Nephron progenitor cell (in vitro differentiated cells): Measurements from ENCODE around the gene STK39.
A peak's percentile ranks its signal among the peaks of the same experiment; 100 is the strongest.

Source experiments
- DNase-seq: peaks from one replicate; pipeline ENCODE4 v3.0.0; 2021
- H3K27ac Mint-ChIP-seq: 2 replicates; pipeline ENCODE4 v1.8.0; 2021; ENCODE audit warnings: mild to moderate bottlenecking, moderate library complexity, mixed read lengths
- H3K27me3 Mint-ChIP-seq: 2 replicates; pipeline ENCODE4 v1.8.0; 2021; ENCODE audit warnings: mild to moderate bottlenecking, low read depth, mixed read lengths; ENCODE audit not compliant: poor library complexity
- H3K36me3 Mint-ChIP-seq: 2 replicates; pipeline ENCODE4 v1.8.0; 2021; ENCODE audit warnings: low read depth, mixed read lengths
- H3K4me1 Mint-ChIP-seq: 2 replicates; pipeline ENCODE4 v1.8.0; 2021; ENCODE audit warnings: mixed read lengths
- H3K4me3 Mint-ChIP-seq: 2 replicates; pipeline ENCODE4 v1.8.0; 2021; ENCODE audit warnings: mild to moderate bottlenecking, moderate library complexity, mixed read lengths
- H3K9me3 Mint-ChIP-seq: 2 replicates; pipeline ENCODE4 v1.8.0; 2021; ENCODE audit warnings: mild to moderate bottlenecking, moderate library complexity, mixed read lengths
- CTCF ChIP-seq: fragments of 200-600 bp; sonication (generic); IDR thresholded peaks from 2 replicates; pipeline ENCODE4 v1.5.0; 2021; ENCODE audit warnings: antibody characterized with exemption

STK39 gene

GRCh38 chr2:168178520-168179324, 68.7 kb downstream of the STK39 start:
- no peaks in the 10 kb centered on the region for H3K9me3 Mint-ChIP-seq
- no peaks in the 10 kb centered on the region for H3K27me3 Mint-ChIP-seq
- H3K4me3 Mint-ChIP-seq, result no peak overlapping the region
- peaks cover 51% of the 10 kb centered on the region for H3K4me1 Mint-ChIP-seq
- DNase-seq, result no peak
- peak overlapping the region; percentile 90 for H3K27ac Mint-ChIP-seq
- H3K36me3 Mint-ChIP-seq, result peaks cover 28% of the 10 kb centered on the region
- no peak for TF ChIP-seq CTCF

GRCh38 chr2:168176402-168176801, 71.0 kb downstream of the STK39 start:
- Mint-ChIP-seq H3K9me3 (no peaks in the 10 kb centered on the region), H3K27ac (no peak overlapping the region), H3K27me3 (no peaks in the 10 kb centered on the region), H3K4me1 (peaks cover 35% of the 10 kb centered on the region), H3K36me3 (peaks cover 22% of the 10 kb centered on the region), H3K4me3 (no peak overlapping the region)
- no peak for DNase-seq
- TF ChIP-seq CTCF, result no peak

DNA sequence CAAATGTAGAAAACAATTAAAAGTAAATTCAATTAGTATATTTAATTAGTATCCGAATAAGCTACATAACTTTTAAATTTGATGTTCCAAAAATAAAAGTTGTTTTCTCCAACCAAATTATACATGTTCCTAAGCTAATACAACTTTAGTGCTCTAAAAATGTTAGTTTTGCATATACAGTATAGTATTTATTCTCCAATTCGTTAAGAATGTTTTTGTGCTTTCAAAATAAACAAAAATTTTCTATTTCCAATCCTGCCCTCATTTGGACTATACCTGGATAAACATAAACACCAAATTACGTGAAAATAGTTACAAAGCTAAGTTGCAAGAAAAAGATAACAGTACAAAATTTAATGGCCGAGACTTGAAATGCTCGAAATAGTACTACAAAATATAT, 71.9 kb downstream of the STK39 start:
- Mint-ChIP-seq H3K4me1 (peaks cover 35% of the 10 kb centered on the region), H3K9me3 (no peaks in the 10 kb centered on the region), H3K27ac (no peak overlapping the region), H3K27me3 (no peaks in the 10 kb centered on the region), H3K4me3 (no peak overlapping the region), H3K36me3 (peaks cover 18% of the 10 kb centered on the region)
- no peak for TF ChIP-seq CTCF
- DNase-seq, result no peak

DNA sequence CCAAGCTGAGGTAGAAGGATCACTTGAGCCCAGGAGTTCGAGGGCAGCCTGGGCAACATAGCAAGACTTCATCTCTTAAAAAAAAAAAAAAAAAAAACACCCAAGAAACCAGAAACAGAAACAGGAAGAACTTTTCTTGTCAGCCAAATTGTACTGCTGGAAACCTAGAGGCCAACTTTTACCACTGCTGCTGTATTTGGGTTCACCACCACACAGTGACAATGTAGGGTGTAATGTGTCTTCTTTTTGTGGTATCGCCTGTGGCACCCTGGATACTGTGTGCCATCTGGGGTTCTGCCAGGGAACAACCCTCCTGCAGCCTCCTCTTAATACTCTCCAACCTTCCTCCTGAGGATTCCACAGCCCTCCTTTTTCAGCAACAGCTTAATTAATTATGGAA, 72.6 kb downstream of the STK39 start:
- DNase-seq, result no peak
- H3K27ac Mint-ChIP-seq, result no peak overlapping the region
- no peaks in the 10 kb centered on the region for H3K9me3 Mint-ChIP-seq
- H3K4me1 Mint-ChIP-seq, result peaks cover 36% of the 10 kb centered on the region
- no peak for TF ChIP-seq CTCF
- H3K27me3 Mint-ChIP-seq, result no peaks in the 10 kb centered on the region
- H3K4me3 Mint-ChIP-seq, result no peak overlapping the region
- peaks cover 15% of the 10 kb centered on the region for H3K36me3 Mint-ChIP-seq

DNA sequence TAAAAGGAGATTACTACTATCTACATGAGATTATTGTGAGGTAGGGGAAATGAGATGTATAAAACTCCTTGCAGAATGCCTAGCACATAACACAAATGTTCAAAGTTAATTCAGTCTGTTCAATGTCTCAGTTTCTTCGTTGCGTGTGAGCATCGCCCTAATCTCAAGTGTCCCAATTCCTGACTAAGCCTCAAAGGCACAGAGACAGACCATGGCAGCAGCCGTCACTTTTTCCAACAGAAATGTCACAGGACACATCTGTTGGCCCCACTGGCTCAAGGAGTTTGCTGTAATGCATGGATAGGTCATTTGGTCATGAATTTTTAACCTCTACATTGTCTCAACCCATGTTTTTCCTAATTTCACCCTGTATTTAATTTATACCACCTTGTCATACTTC, 75.3 kb downstream of the STK39 start:
- no peak for DNase-seq
- peaks cover 20% of the 10 kb centered on the region for H3K4me1 Mint-ChIP-seq
- H3K36me3 Mint-ChIP-seq, result peaks cover 18% of the 10 kb centered on the region
- no peak overlapping the region for H3K27ac Mint-ChIP-seq
- no peak for TF ChIP-seq CTCF
- H3K4me3 Mint-ChIP-seq, result no peak overlapping the region
- peaks cover 2% of the 10 kb centered on the region for H3K27me3 Mint-ChIP-seq
- H3K9me3 Mint-ChIP-seq, result no peaks in the 10 kb centered on the region
